Measurements from ENCODE around the gene GLT1D1.
"Not testable (repeated sequence)": the region's sequence is repeated elsewhere in the genome, so short reads cannot be mapped to it uniquely, and the experiment has no call there.

Gene GLT1D1

GRCh38 chr12:128852885-128853599 is at the start of gene GLT1D1:
GLT1D1 (plus strand) TSS chr12:128853478; CDS start chr12:128853582, 104 bp downstream.
- no peak for DNase-seq (ENCODE audit: low read depth)

- no peak for DNase-seq (ENCODE audit: low read depth)
Observed at GRCh38 chr12:128803788-128804187, 49.5 kb upstream of the GLT1D1 start.

GRCh38 chr12:128804762-128805161 is 48.5 kb upstream of the GLT1D1 start:
- DNase-seq (ENCODE audit: low read depth), result no peak

GRCh38 chr12:128805406-128805805 is 47.9 kb upstream of the GLT1D1 start:
- not testable (repeated sequence) for DNase-seq (ENCODE audit: low read depth)

GRCh38 chr12:128806573-128806972 is 46.7 kb upstream of the GLT1D1 start:
- DNase-seq (ENCODE audit: low read depth), result no peak

GRCh38 chr12:128807161-128807724 is 46.0 kb upstream of the GLT1D1 start:
- no peak for DNase-seq (ENCODE audit: low read depth)

- no peak for DNase-seq (ENCODE audit: low read depth)
Observed at GRCh38 chr12:128808651-128809050, 44.6 kb upstream of the GLT1D1 start.

- no peak for DNase-seq (ENCODE audit: low read depth)
Observed at GRCh38 chr12:128810182-128811127, 42.8 kb upstream of the GLT1D1 start.

- no peak for DNase-seq (ENCODE audit: low read depth)
Observed at GRCh38 chr12:128811806-128812205, 41.5 kb upstream of the GLT1D1 start.

- no peak for DNase-seq (ENCODE audit: low read depth)
Observed at GRCh38 chr12:128813392-128813791, 39.9 kb upstream of the GLT1D1 start.

GRCh38 chr12:128813883-128814282 is 39.4 kb upstream of the GLT1D1 start:
- no peak for DNase-seq (ENCODE audit: low read depth)

- DNase-seq (ENCODE audit: low read depth), result no peak
Observed at GRCh38 chr12:128814411-128815261, 38.6 kb upstream of the GLT1D1 start.

- no peak for DNase-seq (ENCODE audit: low read depth)
Observed at GRCh38 chr12:128815779-128816642, 37.3 kb upstream of the GLT1D1 start.

GRCh38 chr12:128816643-128816920 is 36.7 kb upstream of the GLT1D1 start:
- DNase-seq (ENCODE audit: low read depth), result no peak

GRCh38 chr12:128817111-128818015 is 35.9 kb upstream of the GLT1D1 start:
- DNase-seq (ENCODE audit: low read depth), result peak; percentile 78

GRCh38 chr12:128818065-128819022 is 34.9 kb upstream of the GLT1D1 start:
- DNase-seq (ENCODE audit: low read depth), result peak; percentile 87

- DNase-seq (ENCODE audit: low read depth), result no peak
Observed at GRCh38 chr12:128819293-128820144, 33.8 kb upstream of the GLT1D1 start.

GRCh38 chr12:128820253-128820652 is 33.0 kb upstream of the GLT1D1 start:
- no peak for DNase-seq (ENCODE audit: low read depth)
